ENCODE results near the gene CAMK1D.

CAMK1D gene

DNA sequence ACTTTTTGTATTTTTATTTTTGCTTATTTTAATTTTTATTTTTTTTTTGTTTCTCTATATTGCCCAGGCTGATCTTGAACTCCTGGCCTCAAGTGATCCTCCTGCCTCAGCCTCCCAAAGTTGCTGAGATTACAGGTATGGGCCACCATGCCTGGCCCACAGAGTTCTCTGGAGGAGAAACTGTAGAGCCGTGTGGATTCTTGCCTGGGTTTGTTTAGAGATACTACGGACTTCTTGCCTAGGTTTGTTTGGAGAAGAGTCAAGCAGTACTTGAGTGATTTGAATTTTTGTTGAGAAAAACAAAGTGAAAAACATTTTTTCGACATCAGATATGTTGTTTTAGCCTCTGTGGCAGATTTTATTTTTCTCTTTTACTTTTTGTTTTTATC, 99.0 kb downstream of the CAMK1D start:
- no peaks in the 10 kb centered on the region for H3K79me2 ChIP-seq (ENCODE audit: insufficient read depth, low read length)
- H3K27ac ChIP-seq (ENCODE audit: low read length): no peak overlapping the region
- TF ChIP-seq EZH2 (IDR thresholded peaks at IDR 0.05; ENCODE audit: borderline replicate concordance, low read depth, low read length, severe bottlenecking): no peak
- TF ChIP-seq, protein P1, sequence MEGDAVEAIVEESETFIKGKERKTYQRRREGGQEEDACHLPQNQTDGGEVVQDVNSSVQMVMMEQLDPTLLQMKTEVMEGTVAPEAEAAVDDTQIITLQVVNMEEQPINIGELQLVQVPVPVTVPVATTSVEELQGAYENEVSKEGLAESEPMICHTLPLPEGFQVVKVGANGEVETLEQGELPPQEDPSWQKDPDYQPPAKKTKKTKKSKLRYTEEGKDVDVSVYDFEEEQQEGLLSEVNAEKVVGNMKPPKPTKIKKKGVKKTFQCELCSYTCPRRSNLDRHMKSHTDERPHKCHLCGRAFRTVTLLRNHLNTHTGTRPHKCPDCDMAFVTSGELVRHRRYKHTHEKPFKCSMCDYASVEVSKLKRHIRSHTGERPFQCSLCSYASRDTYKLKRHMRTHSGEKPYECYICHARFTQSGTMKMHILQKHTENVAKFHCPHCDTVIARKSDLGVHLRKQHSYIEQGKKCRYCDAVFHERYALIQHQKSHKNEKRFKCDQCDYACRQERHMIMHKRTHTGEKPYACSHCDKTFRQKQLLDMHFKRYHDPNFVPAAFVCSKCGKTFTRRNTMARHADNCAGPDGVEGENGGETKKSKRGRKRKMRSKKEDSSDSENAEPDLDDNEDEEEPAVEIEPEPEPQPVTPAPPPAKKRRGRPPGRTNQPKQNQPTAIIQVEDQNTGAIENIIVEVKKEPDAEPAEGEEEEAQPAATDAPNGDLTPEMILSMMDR (IDR thresholded peaks at IDR 0.05; ENCODE audit: borderline replicate concordance, extremely low read depth, low read length, poor library complexity, severe bottlenecking): no peak
- no peak for DNase-seq
- H2AFZ ChIP-seq (ENCODE audit: low read depth, low read length): no peak overlapping the region
- H3K27me3 ChIP-seq (ENCODE audit: insufficient read depth, low read length, poor library complexity): peaks cover 7% of the 10 kb centered on the region
- no peak overlapping the region for H3K4me3 ChIP-seq (ENCODE audit: low read depth in 1 of 2, low read length in 2 of 2)
- H3K9ac ChIP-seq (ENCODE audit: low read depth, low read length): no peak overlapping the region
- H3K36me3 ChIP-seq (ENCODE audit: insufficient read depth, low read length): no peaks in the 10 kb centered on the region
- peaks cover 39% of the 10 kb centered on the region for H4K20me1 ChIP-seq (ENCODE audit: insufficient read depth, low read length)
- H3K4me2 ChIP-seq (ENCODE audit: insufficient read depth, low read length): peak overlapping the region; percentile 62; the same call in 1 of the 2 replicates
- peak; percentile 20 for ATAC-seq (ENCODE audit: insufficient read depth, low read depth)
- H3K9me3 ChIP-seq (ENCODE audit: insufficient read depth, low read length, severe bottlenecking): no peaks in the 10 kb centered on the region
- peaks cover 20% of the 10 kb centered on the region for H3K4me1 ChIP-seq (ENCODE audit: insufficient read depth, low read length)

DNA sequence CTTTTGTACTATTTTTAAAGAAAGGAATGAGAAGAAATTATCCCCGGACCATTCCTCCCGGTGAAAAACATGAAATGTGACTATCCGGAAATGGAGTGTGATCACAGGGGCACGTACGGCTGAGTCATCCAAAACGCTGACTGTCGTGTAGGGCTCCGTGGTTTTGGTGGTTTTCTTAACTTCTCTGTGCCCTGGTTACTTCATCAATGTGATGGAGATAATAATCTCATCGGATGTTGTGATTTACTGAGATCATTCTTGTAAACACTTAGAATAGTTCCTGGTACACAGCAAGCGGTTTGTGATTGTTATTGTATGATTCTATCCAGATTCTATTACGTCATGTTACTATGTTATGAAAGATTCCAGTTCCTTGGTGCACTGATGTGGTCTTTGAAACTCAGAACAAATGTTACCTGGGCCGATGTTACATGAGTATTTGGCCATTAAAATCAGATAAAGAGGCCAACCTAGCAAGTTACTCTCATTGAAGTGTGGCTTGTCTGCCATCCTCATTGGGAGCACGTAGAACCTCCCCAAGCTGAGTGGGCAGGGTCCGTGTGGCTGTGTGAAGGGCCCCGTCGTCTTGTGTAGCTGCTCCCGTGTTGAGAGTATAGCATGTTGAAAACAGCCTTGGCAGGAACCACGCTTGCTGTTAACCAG, 99.5 kb downstream of the CAMK1D start:
- no peak overlapping the region for H2AFZ ChIP-seq (ENCODE audit: low read depth, low read length)
- peak overlapping the region in 1 of 2 experiments; percentile 44; a peak in 2 of 4 replicates for H3K4me3 ChIP-seq (ENCODE audit: low read depth in 1 of 2, low read length in 2 of 2)
- no peaks in the 10 kb centered on the region for H3K79me2 ChIP-seq (ENCODE audit: insufficient read depth, low read length)

DNA sequence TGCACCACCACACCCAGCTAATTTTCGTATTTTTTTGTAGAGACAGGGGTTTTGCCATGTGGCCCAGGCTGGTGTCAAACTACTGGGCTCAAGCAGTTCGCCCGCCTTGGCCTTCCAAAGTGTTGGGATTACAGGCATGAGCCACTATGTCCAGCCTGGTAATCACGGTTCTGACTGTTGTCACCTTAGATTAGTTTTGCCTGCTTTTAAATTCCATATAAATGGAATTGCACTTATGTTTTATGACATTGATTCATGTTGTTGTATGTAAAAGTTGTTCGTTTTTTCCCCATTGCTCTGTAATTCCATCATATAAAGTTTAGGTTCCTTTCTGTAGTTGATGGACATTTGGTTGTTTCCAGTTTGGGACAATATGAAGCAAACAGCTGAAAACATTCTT, 106.0 kb downstream of the CAMK1D start:
- Histone ChIP-seq H3K4me1 (ENCODE audit: insufficient read depth, low read length) (no peaks in the 10 kb centered on the region), H4K20me1 (ENCODE audit: insufficient read depth, low read length) (peaks cover 27% of the 10 kb centered on the region), H3K27ac (ENCODE audit: low read length) (no peak overlapping the region), H2AFZ (ENCODE audit: low read depth, low read length) (no peak overlapping the region), H3K9ac (ENCODE audit: low read depth, low read length) (no peak overlapping the region), H3K79me2 (ENCODE audit: insufficient read depth, low read length) (no peaks in the 10 kb centered on the region), H3K9me3 (ENCODE audit: insufficient read depth, low read length, severe bottlenecking) (no peaks in the 10 kb centered on the region), H3K27me3 (ENCODE audit: insufficient read depth, low read length, poor library complexity) (no peaks in the 10 kb centered on the region), H3K36me3 (ENCODE audit: insufficient read depth, low read length) (no peaks in the 10 kb centered on the region), H3K4me3 (ENCODE audit: low read depth in 1 of 2, low read length in 2 of 2) (no peak overlapping the region), H3K4me2 (ENCODE audit: insufficient read depth, low read length) (no peak overlapping the region)
- no peak for ATAC-seq (ENCODE audit: insufficient read depth, low read depth)
- no peak for DNase-seq
- TF ChIP-seq EZH2 (IDR thresholded peaks at IDR 0.05; ENCODE audit: borderline replicate concordance, low read depth, low read length, severe bottlenecking): no peak
- TF ChIP-seq, protein P1 (IDR thresholded peaks at IDR 0.05; ENCODE audit: borderline replicate concordance, extremely low read depth, low read length, poor library complexity, severe bottlenecking): no peak

More for the DNA sequence above, 99.5 kb downstream of the CAMK1D start:
- TF ChIP-seq EZH2 (IDR thresholded peaks at IDR 0.05; ENCODE audit: borderline replicate concordance, low read depth, low read length, severe bottlenecking): no peak
- TF ChIP-seq, protein P1 (IDR thresholded peaks at IDR 0.05; ENCODE audit: borderline replicate concordance, extremely low read depth, low read length, poor library complexity, severe bottlenecking): no peak
- Histone ChIP-seq H3K36me3 (ENCODE audit: insufficient read depth, low read length) (no peaks in the 10 kb centered on the region), H3K27me3 (ENCODE audit: insufficient read depth, low read length, poor library complexity) (peaks cover 7% of the 10 kb centered on the region), H3K4me2 (ENCODE audit: insufficient read depth, low read length) (peak overlapping the region; percentile 62), H4K20me1 (ENCODE audit: insufficient read depth, low read length) (peaks cover 41% of the 10 kb centered on the region), H3K9me3 (ENCODE audit: insufficient read depth, low read length, severe bottlenecking) (no peaks in the 10 kb centered on the region), H3K27ac (ENCODE audit: low read length) (peak overlapping the region; percentile 26; the same call in 1 of the 2 replicates), H3K4me1 (ENCODE audit: insufficient read depth, low read length) (peaks cover 20% of the 10 kb centered on the region), H3K9ac (ENCODE audit: low read depth, low read length) (no peak overlapping the region)
- peak; percentile 81 for DNase-seq
- peak; percentile 98 for ATAC-seq (ENCODE audit: insufficient read depth, low read depth)

Measured in DND-41 (cell line).